ENCODE results near the gene AKAP6. TPM values are rescaled to one million over a fixed set of nuclear protein-coding genes. Genes with fewer than 3 reads are reported as not detected.

The AKAP6 gene
- total RNA-seq, 4 donors from 2014 or later = 1.1 to 16.0 (median 6.0) TPM

- no peak overlapping the region for H3K4me3 ChIP-seq
- TF ChIP-seq CTCF (IDR thresholded peaks at IDR 0.05) = no peak
- TF ChIP-seq POLR2A (IDR thresholded peaks at IDR 0.05) = no peak
- DNase-seq = no peak
Measured at GRCh38 chr14:32702562-32702961, 373.5 kb downstream of the AKAP6 start.

GRCh38 chr14:32703183-32703621, 374.1 kb downstream of the AKAP6 start:
- Histone ChIP-seq H3K4me1 (peaks cover 0 to 23% (median 8%) of the 10 kb centered on the region in 3 donors), H3K9me3 (no peaks in the 10 kb centered on the region), H3K4me3 (peak overlapping the region in 1 of 4 donors; percentile 8), H3K27ac (peak overlapping the region in 3 of 4 donors; percentile 62 to 85 (median 74)), H3K27me3 (no peaks in the 10 kb centered on the region), H3K36me3 (no peaks in the 10 kb centered on the region)
- intact Hi-C loops (cut with DNase I) = no loop called here
- no peak for TF ChIP-seq CTCF (IDR thresholded peaks at IDR 0.05)
- TF ChIP-seq POLR2A (IDR thresholded peaks at IDR 0.05) = no peak
- 43 to 45% methylated on average over 4 of the region's 4 CpGs for WGBS, 2 donors
- DNase-seq = no peak

More at GRCh38 chr14:32702562-32702961, 373.5 kb downstream of the AKAP6 start:
- Histone ChIP-seq H3K9me3 (no peaks in the 10 kb centered on the region), H3K36me3 (no peaks in the 10 kb centered on the region), H3K27me3 (no peaks in the 10 kb centered on the region), H3K4me1 (peaks cover 0 to 23% (median 8%) of the 10 kb centered on the region in 3 donors), H3K27ac (peak overlapping the region; percentile 13 to 85 (median 68))
- WGBS, 2 donors = 26 to 52% methylated on average over 6 of the region's 8 CpGs
- intact Hi-C loops (cut with DNase I) = no loop called here

GRCh38 chr14:32706721-32707519, 377.8 kb downstream of the AKAP6 start:
- no peak for DNase-seq
- Histone ChIP-seq H3K27me3 (no peaks in the 10 kb centered on the region), H3K9me3 (no peaks in the 10 kb centered on the region), H3K4me3 (no peak overlapping the region), H3K4me1 (peaks cover 0 to 48% (median 11%) of the 10 kb centered on the region in 3 donors), H3K36me3 (no peaks in the 10 kb centered on the region), H3K27ac (no peak overlapping the region)
- TF ChIP-seq POLR2A (IDR thresholded peaks at IDR 0.05) (no peak), CTCF (IDR thresholded peaks at IDR 0.05) (no peak)
- 59 to 77% methylated on average over 1 of the region's 1 CpG for WGBS, 2 donors
- intact Hi-C loops (cut with DNase I) = no loop called here

GRCh38 chr14:32707742-32708500, 378.8 kb downstream of the AKAP6 start:
- Histone ChIP-seq H3K4me3 (no peak overlapping the region), H3K9me3 (no peaks in the 10 kb centered on the region), H3K27me3 (no peaks in the 10 kb centered on the region), H3K27ac (peak overlapping the region in 3 of 4 donors; percentile 29 to 62 (median 60)), H3K4me1 (peaks cover 0 to 38% (median 6%) of the 10 kb centered on the region in 3 donors), H3K36me3 (no peaks in the 10 kb centered on the region)
- DNase-seq = no peak
- no peak for TF ChIP-seq CTCF (IDR thresholded peaks at IDR 0.05)
- TF ChIP-seq POLR2A (IDR thresholded peaks at IDR 0.05) = no peak
- 63 to 83% methylated on average over 5 of the region's 5 CpGs for WGBS, 2 donors
- intact Hi-C loops (cut with DNase I) = no loop called here

GRCh38 chr14:32709027-32709426, 379.9 kb downstream of the AKAP6 start:
- H3K27me3 ChIP-seq = no peaks in the 10 kb centered on the region
- H3K4me3 ChIP-seq = no peak overlapping the region
- intact Hi-C loops (cut with DNase I) = no loop called here
- H3K9me3 ChIP-seq = no peaks in the 10 kb centered on the region
- 26 to 36% methylated on average over 4 of the region's 4 CpGs for WGBS, 2 donors
- H3K36me3 ChIP-seq = no peaks in the 10 kb centered on the region
- H3K4me1 ChIP-seq = peaks cover 0 to 29% (median 3%) of the 10 kb centered on the region in 3 donors
- DNase-seq = no peak
- peak overlapping the region in 3 of 4 donors; percentile 54 to 62 (median 60) for H3K27ac ChIP-seq
- no peak for TF ChIP-seq POLR2A (IDR thresholded peaks at IDR 0.05)
- TF ChIP-seq CTCF (IDR thresholded peaks at IDR 0.05) = no peak
